H1 (cell line): ENCODE measurements around the gene KCNJ12.

Experiments
- CTCF ChIP-seq, 3 experiments: IDR thresholded peaks; 1 replicate in 2 of 3; 2 replicates in 1 of 3; pipeline versions ENCODE4 v1.5.1 to v1.6.1; 2011; ENCODE audit warnings: low read length in 3 of 3, mild to moderate bottlenecking in 3 of 3, inconsistent platforms in 2 of 3, low read depth in 1 of 3, moderate library complexity in 1 of 3; ENCODE audit not compliant: insufficient read depth in 1 of 3; ENCODE audit errors: control extremely low read depth in 1 of 3
- PHF8 ChIP-seq: fragments of 200-600 bp; sonication (generic); conservative IDR thresholded peaks from 2 replicates; pipeline ENCODE4 v1.7.1; 2012; ENCODE audit warnings: low read depth, mild to moderate bottlenecking, inconsistent platforms, low read length, moderate library complexity
- POLR2A ChIP-seq, 2 experiments: IDR thresholded peaks; 1 replicate in 1 of 2; 2 replicates in 1 of 2; pipeline ENCODE4 v1.6.1; 2011; ENCODE audit warnings: low read depth in 2 of 2, low read length in 2 of 2, mild to moderate bottlenecking in 2 of 2; ENCODE audit errors: control extremely low read depth in 1 of 2
- RFX5 ChIP-seq: IDR thresholded peaks from 2 replicates; pipeline ENCODE4 v1.6.1; 2011; ENCODE audit warnings: low read depth, low read length, improper control_type of control experiment, borderline replicate concordance
- RXRA ChIP-seq: IDR thresholded peaks from 2 replicates; pipeline ENCODE4 v1.6.1; 2011; ENCODE audit warnings: low read depth, mild to moderate bottlenecking, low read length, moderate library complexity; ENCODE audit not compliant: insufficient read depth
- SRF ChIP-seq: IDR thresholded peaks from 2 replicates; pipeline ENCODE4 v1.6.1; 2011; ENCODE audit warnings: mild to moderate bottlenecking, low read depth, low read length, moderate library complexity
- TEAD4 ChIP-seq: IDR thresholded peaks from 2 replicates; pipeline ENCODE4 v1.6.1; 2012; ENCODE audit warnings: low read depth, low read length, inconsistent platforms, mixed read lengths

- no peak for TF ChIP-seq PHF8
- TF ChIP-seq CTCF (IDR thresholded peaks at IDR 0.05; ENCODE audit: control extremely low read depth in 1 of 3, insufficient read depth in 1 of 3, low read depth in 1 of 3, low read length in 3 of 3), result no peak
- no peak for TF ChIP-seq TEAD4
- no peak for TF ChIP-seq SRF
- TF ChIP-seq RFX5, result no peak
- no peak for TF ChIP-seq RXRA
- no peak for TF ChIP-seq POLR2A (IDR thresholded peaks at IDR 0.05; ENCODE audit: control extremely low read depth in 1 of 2, low read depth in 2 of 2, low read length in 2 of 2)
These were observed 7.5 kb upstream of the KCNJ12 start for GRCh38 chr17:21368545-21369246.
